Subcutaneous abdominal adipose tissue (tissue), 5 donors: ENCODE data around the gene RILPL1.
"Not testable (repeated sequence)": the region's sequence is repeated elsewhere in the genome, so short reads cannot be mapped to it uniquely, and the experiment has no call there.

Experiments
- H3K27ac ChIP-seq: one replicate; pipeline ENCODE4 v1.7.0; 2013; ENCODE audit warnings: low read depth, mild to moderate bottlenecking, inconsistent platforms, low read length, moderate library complexity
- H3K27me3 ChIP-seq, 5 donors: one replicate each; pipeline ENCODE4 v1.7.0; 2013; ENCODE audit warnings: low read length in 5 of 5, inconsistent platforms in 1 of 5; ENCODE audit not compliant: control insufficient read depth in 5 of 5, insufficient read depth in 4 of 5
- H3K36me3 ChIP-seq, 5 donors: one replicate each; pipeline ENCODE4 v1.7.0; 2013; ENCODE audit warnings: low read length in 5 of 5; ENCODE audit not compliant: control insufficient read depth in 5 of 5, insufficient read depth in 5 of 5
- H3K4me1 ChIP-seq, 5 donors: one replicate each; pipeline ENCODE4 v1.7.0; 2013; ENCODE audit warnings: low read length in 5 of 5, mild to moderate bottlenecking in 3 of 5, moderate library complexity in 1 of 5; ENCODE audit not compliant: control insufficient read depth in 5 of 5, insufficient read depth in 5 of 5
- H3K4me3 ChIP-seq, 5 donors: one replicate each; pipeline ENCODE4 v1.7.0; 2013; ENCODE audit warnings: low read length in 5 of 5, low read depth in 1 of 5
- H3K9ac ChIP-seq, 5 donors: one replicate each; pipeline ENCODE4 v1.7.0; 2013; ENCODE audit warnings: low read length in 5 of 5, mild to moderate bottlenecking in 4 of 5, moderate library complexity in 3 of 5
- H3K9me3 ChIP-seq, 5 donors: one replicate each; pipeline ENCODE4 v1.7.0; 2013; ENCODE audit warnings: low read length in 5 of 5; ENCODE audit not compliant: control insufficient read depth in 5 of 5
- donor health status: healthy.
- donor health status: healthy.
- donor health status: healthy.
- donor health status: healthy.
- donor health status: healthy.

Gene RILPL1

GRCh38 chr12:123519141-123520001 lies 14.1 kb downstream of the RILPL1 start:
- Histone ChIP-seq H3K36me3 (peaks cover 0 to 74% (median 68%) of the 10 kb centered on the region in 5 donors), H3K27me3 (no peaks in the 10 kb centered on the region), H3K9me3 (no peaks in the 10 kb centered on the region), H3K4me1 (peaks cover 0 to 6% (median 0%) of the 10 kb centered on the region in 5 donors), H3K4me3 (no peak overlapping the region), H3K9ac (no peak overlapping the region), H3K27ac (no peak overlapping the region)

GRCh38 chr12:123516216-123516780 lies 17.2 kb downstream of the RILPL1 start:
- Histone ChIP-seq H3K4me1 (peaks cover 0 to 6% (median 0%) of the 10 kb centered on the region in 5 donors), H3K4me3 (no peak overlapping the region), H3K36me3 (peaks cover 0 to 72% (median 60%) of the 10 kb centered on the region in 5 donors), H3K27ac (no peak overlapping the region), H3K9ac (no peak overlapping the region), H3K9me3 (no peaks in the 10 kb centered on the region), H3K27me3 (no peaks in the 10 kb centered on the region)

DNA sequence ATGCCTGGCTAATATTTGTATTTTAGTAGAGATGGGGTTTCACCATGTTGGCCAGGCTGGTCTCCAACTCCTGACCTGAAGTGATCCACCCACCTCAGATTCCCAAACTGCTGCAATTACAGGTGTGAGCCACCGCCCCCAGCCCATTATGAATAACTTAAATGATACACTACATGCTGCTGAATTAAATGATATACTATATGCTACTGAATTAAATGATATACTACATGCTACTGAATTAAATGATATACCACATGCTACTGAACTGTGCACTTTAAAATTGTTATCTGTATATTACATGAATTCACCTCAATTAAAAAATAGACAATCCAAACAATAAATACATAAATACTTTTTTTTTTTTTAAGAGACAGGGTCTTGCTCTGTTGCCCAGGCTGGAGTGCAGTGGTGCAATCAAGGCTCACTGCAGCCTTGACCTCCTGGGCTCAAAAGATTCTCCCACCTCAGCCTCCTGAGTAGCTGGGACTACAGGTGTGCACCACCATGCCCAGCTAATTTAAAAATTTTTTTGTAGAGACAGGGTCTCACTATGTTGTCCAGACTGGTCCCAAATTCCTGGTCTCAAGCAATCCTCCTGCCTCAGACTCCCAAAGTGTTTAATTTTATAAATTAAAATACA lies 18.8 kb downstream of the RILPL1 start:
- peaks cover 0 to 11% (median 4%) of the 10 kb centered on the region in 5 donors for H3K4me1 ChIP-seq
- not testable (repeated sequence) for H3K9me3 ChIP-seq, H3K9ac ChIP-seq, H3K27ac ChIP-seq, H3K4me3 ChIP-seq, H3K27me3 ChIP-seq
- H3K36me3 ChIP-seq = peaks cover 0 to 69% (median 54%) of the 10 kb centered on the region in 5 donors

DNA sequence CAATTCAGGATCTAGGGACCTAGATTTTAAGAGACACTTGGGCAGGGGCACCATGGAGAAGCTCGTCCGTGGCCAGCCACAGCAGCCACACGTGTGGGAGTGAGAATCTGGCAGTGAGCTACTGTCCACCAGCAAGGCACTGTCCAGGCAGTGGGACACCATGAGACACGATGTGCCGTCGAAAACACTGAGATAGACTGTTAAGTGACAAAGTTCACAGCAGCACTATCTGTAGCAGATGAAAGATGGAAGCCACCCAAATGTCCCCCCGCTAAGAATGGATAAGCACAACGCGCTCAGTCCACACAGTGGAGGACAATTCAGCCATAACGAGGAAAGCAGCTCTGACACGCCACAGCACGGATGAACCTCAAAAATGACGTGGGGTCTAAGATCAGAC lies 19.7 kb downstream of the RILPL1 start:
- Histone ChIP-seq H3K9ac (no peak overlapping the region), H3K36me3 (peaks cover 0 to 60% (median 48%) of the 10 kb centered on the region in 5 donors), H3K27ac (no peak overlapping the region), H3K4me3 (no peak overlapping the region), H3K9me3 (no peaks in the 10 kb centered on the region), H3K27me3 (no peaks in the 10 kb centered on the region), H3K4me1 (peaks cover 0 to 13% (median 4%) of the 10 kb centered on the region in 5 donors)

- H3K9ac ChIP-seq = no peak overlapping the region
- H3K4me3 ChIP-seq = no peak overlapping the region
- no peak overlapping the region for H3K27ac ChIP-seq
- H3K36me3 ChIP-seq = peaks cover 0 to 57% (median 47%) of the 10 kb centered on the region in 5 donors
- H3K4me1 ChIP-seq = peaks cover 0 to 13% (median 4%) of the 10 kb centered on the region in 5 donors
- no peaks in the 10 kb centered on the region for H3K27me3 ChIP-seq
- H3K9me3 ChIP-seq = no peaks in the 10 kb centered on the region
Measured at GRCh38 chr12:123512838-123513665, 20.5 kb downstream of the RILPL1 start.

DNA sequence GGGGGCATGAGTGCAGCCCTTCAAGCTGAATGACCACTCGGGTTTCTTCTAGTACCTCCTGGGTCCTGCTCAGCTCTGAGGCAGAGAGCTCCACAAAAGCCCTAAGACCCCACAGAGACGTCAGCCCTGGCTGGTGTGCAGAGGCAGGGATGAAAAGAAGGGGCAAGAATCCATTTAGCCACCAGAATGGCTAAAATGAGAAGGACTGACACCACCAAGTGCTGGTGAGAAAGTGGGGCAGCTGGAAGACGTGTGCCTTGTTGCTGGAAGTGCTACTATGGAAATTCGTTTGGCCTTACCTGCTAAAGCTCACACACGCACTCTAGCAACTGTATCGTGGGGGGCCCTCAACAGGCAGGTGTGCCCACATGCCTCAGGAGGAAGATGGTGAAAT lies 26.7 kb downstream of the RILPL1 start:
- no peak overlapping the region for H3K4me3 ChIP-seq
- peaks cover 0 to 13% (median 4%) of the 10 kb centered on the region in 5 donors for H3K4me1 ChIP-seq
- no peaks in the 10 kb centered on the region for H3K27me3 ChIP-seq
- no peaks in the 10 kb centered on the region for H3K9me3 ChIP-seq
- H3K9ac ChIP-seq = no peak overlapping the region
- H3K27ac ChIP-seq = no peak overlapping the region
- H3K36me3 ChIP-seq = peaks cover 0 to 27% (median 18%) of the 10 kb centered on the region in 5 donors

DNA sequence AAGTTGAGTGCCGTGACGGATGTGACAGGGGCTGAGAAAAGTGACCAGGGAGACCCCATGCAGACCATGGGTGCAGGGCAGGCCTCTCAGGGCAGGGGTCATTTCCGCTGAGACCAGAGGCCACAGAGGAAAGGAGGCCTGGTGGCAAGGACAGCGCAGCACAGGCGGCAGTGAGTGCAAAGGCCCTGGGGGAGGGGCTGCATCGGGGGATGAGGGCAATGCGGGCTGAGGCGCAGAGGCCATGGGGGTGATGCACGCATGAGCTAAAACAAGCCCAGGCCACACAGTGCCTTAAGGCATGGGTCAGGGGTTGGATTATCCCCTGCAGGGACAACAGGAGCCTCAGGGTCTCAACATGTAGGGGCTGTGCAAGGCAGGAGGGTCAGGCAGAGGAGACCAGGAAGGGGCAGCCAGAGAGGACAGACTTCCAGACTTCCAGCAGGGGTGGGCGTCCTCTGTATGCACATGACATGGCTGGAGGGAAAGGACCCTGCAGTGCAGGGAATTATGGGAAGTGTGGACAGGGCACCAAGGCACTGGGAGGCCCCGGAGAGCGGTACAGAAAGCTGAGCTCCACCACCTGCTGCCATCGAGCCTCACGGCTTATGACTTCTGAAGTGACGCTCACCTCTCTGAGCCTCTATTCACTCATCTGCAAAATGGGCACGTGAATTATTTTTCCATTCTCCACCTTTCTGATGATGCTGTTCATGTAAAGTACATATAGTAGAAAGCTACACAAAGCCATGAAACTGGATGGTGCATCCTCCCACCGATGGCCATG lies 27.3 kb downstream of the RILPL1 start:
- Histone ChIP-seq H3K27me3 (no peaks in the 10 kb centered on the region), H3K4me1 (peaks cover 0 to 13% (median 4%) of the 10 kb centered on the region in 5 donors), H3K27ac (no peak overlapping the region), H3K9ac (no peak overlapping the region), H3K36me3 (peaks cover 0 to 22% (median 16%) of the 10 kb centered on the region in 5 donors), H3K9me3 (no peaks in the 10 kb centered on the region), H3K4me3 (no peak overlapping the region)

- Histone ChIP-seq H3K9me3 (no peaks in the 10 kb centered on the region), H3K27ac (no peak overlapping the region), H3K4me1 (no peaks in the 10 kb centered on the region), H3K4me3 (no peak overlapping the region), H3K27me3 (no peaks in the 10 kb centered on the region), H3K36me3 (peaks cover 0 to 32% (median 25%) of the 10 kb centered on the region in 5 donors), H3K9ac (no peak overlapping the region)
Measured at GRCh38 chr12:123502163-123502704, 31.3 kb downstream of the RILPL1 start.

- Histone ChIP-seq H3K27me3 (no peaks in the 10 kb centered on the region), H3K9me3 (no peaks in the 10 kb centered on the region), H3K36me3 (peaks cover 0 to 38% (median 30%) of the 10 kb centered on the region in 5 donors), H3K9ac (no peak overlapping the region), H3K27ac (no peak overlapping the region), H3K4me3 (no peak overlapping the region), H3K4me1 (no peaks in the 10 kb centered on the region)
Measured at GRCh38 chr12:123499332-123499731, 34.2 kb downstream of the RILPL1 start.
